Measurements from ENCODE around the gene MAOB. TPM values are rescaled to one million over a fixed set of nuclear protein-coding genes. Genes with fewer than 3 reads are reported as not detected.

Gene MAOB
- polyA plus RNA-seq, 4 donors = 20.5 to 179 (median 118) TPM

GRCh38 chrX:43822014-43822413, 60.2 kb downstream of the MAOB start:
- FAIRE-seq (no peak), DNase-seq (no peak)
- no peak overlapping the region for H3K4me3 ChIP-seq (ENCODE audit: low read depth in 1 of 3, low read length in 3 of 3)
- H3K4me1 ChIP-seq (ENCODE audit: control insufficient read depth in 3 of 3, insufficient read depth in 2 of 3, low read depth in 1 of 3, low read length in 2 of 3) = peaks cover 0 to 3% (median 0%) of the 10 kb centered on the region in 3 donors
- H3K9me3 ChIP-seq (ENCODE audit: control insufficient read depth in 2 of 2, insufficient read depth in 1 of 2, low read depth in 1 of 2, low read length in 1 of 2) = peaks cover 0 to 2% of the 10 kb centered on the region in 2 donors
- 22 to 57% (median 57%) methylated on average over 1 of the region's 1 CpG for WGBS, 3 donors
- no peak overlapping the region for H3K27ac ChIP-seq (ENCODE audit: low read depth in 1 of 3, low read length in 2 of 3)
- H3K36me3 ChIP-seq (ENCODE audit: control insufficient read depth in 3 of 3, insufficient read depth in 2 of 3, low read depth in 1 of 3, low read length in 3 of 3) = peaks cover 0 to 3% (median 0%) of the 10 kb centered on the region in 3 donors
- H3K27me3 ChIP-seq (ENCODE audit: control insufficient read depth in 3 of 3, insufficient read depth in 3 of 3, low read length in 3 of 3) = no peaks in the 10 kb centered on the region

GRCh38 chrX:43817444-43817843, 64.8 kb downstream of the MAOB start:
- Histone ChIP-seq H3K9me3 (ENCODE audit: control insufficient read depth in 2 of 2, insufficient read depth in 1 of 2, low read depth in 1 of 2, low read length in 1 of 2) (peaks cover 0 to 2% of the 10 kb centered on the region in 2 donors), H3K4me1 (ENCODE audit: control insufficient read depth in 3 of 3, insufficient read depth in 2 of 3, low read depth in 1 of 3, low read length in 2 of 3) (peaks cover 0 to 38% (median 0%) of the 10 kb centered on the region in 3 donors), H3K36me3 (ENCODE audit: control insufficient read depth in 3 of 3, insufficient read depth in 2 of 3, low read depth in 1 of 3, low read length in 3 of 3) (peaks cover 0 to 3% (median 0%) of the 10 kb centered on the region in 3 donors), H3K27ac (ENCODE audit: low read depth in 1 of 3, low read length in 2 of 3) (peak overlapping the region in 1 of 3 donors; percentile 65), H3K4me3 (ENCODE audit: low read depth in 1 of 3, low read length in 3 of 3) (no peak overlapping the region), H3K27me3 (ENCODE audit: control insufficient read depth in 3 of 3, insufficient read depth in 3 of 3, low read length in 3 of 3) (no peaks in the 10 kb centered on the region)
- DNase-seq (peak; percentile 65 to 85), FAIRE-seq (peak; percentile 96)
- WGBS, 3 donors = 25 to 52% (median 40%) methylated on average over 3 of the region's 3 CpGs

- Histone ChIP-seq H3K4me1 (ENCODE audit: control insufficient read depth in 3 of 3, insufficient read depth in 2 of 3, low read depth in 1 of 3, low read length in 2 of 3) (peaks cover 0 to 39% (median 0%) of the 10 kb centered on the region in 3 donors), H3K27me3 (ENCODE audit: control insufficient read depth in 3 of 3, insufficient read depth in 3 of 3, low read length in 3 of 3) (no peaks in the 10 kb centered on the region), H3K36me3 (ENCODE audit: control insufficient read depth in 3 of 3, insufficient read depth in 2 of 3, low read depth in 1 of 3, low read length in 3 of 3) (no peaks in the 10 kb centered on the region), H3K27ac (ENCODE audit: low read depth in 1 of 3, low read length in 2 of 3) (peak overlapping the region in 1 of 3 donors; percentile 65), H3K4me3 (ENCODE audit: low read depth in 1 of 3, low read length in 3 of 3) (no peak overlapping the region), H3K9me3 (ENCODE audit: control insufficient read depth in 2 of 2, insufficient read depth in 1 of 2, low read depth in 1 of 2, low read length in 1 of 2) (peaks cover 0 to 2% of the 10 kb centered on the region in 2 donors)
- no peak for DNase-seq
- FAIRE-seq = no peak
- 58 to 84% (median 66%) methylated on average over 2 of the region's 2 CpGs for WGBS, 3 donors
These were observed 67.0 kb downstream of the MAOB start for GRCh38 chrX:43815209-43815608.

GRCh38 chrX:43813898-43814297, 68.4 kb downstream of the MAOB start:
- DNase-seq (no peak), FAIRE-seq (no peak)
- no peak overlapping the region for H3K4me3 ChIP-seq (ENCODE audit: low read depth in 1 of 3, low read length in 3 of 3)

GRCh38 chrX:43813319-43813718, 68.9 kb downstream of the MAOB start:
- H3K27ac ChIP-seq (ENCODE audit: low read depth in 1 of 3, low read length in 2 of 3) = peak overlapping the region in 1 of 3 donors; percentile 82
- H3K27me3 ChIP-seq (ENCODE audit: control insufficient read depth in 3 of 3, insufficient read depth in 3 of 3, low read length in 3 of 3) = no peaks in the 10 kb centered on the region
- H3K36me3 ChIP-seq (ENCODE audit: control insufficient read depth in 3 of 3, insufficient read depth in 2 of 3, low read depth in 1 of 3, low read length in 3 of 3) = no peaks in the 10 kb centered on the region
- H3K4me3 ChIP-seq (ENCODE audit: low read depth in 1 of 3, low read length in 3 of 3) = no peak overlapping the region
- peaks cover 0 to 2% of the 10 kb centered on the region in 2 donors for H3K9me3 ChIP-seq (ENCODE audit: control insufficient read depth in 2 of 2, insufficient read depth in 1 of 2, low read depth in 1 of 2, low read length in 1 of 2)
- WGBS, 3 donors = 41 to 72% (median 53%) methylated on average over 2 of the region's 2 CpGs
- no peak for FAIRE-seq
- peak; percentile 31 to 61 for DNase-seq
- H3K4me1 ChIP-seq (ENCODE audit: control insufficient read depth in 3 of 3, insufficient read depth in 2 of 3, low read depth in 1 of 3, low read length in 2 of 3) = peaks cover 0 to 39% (median 0%) of the 10 kb centered on the region in 3 donors

More at GRCh38 chrX:43813898-43814297, 68.4 kb downstream of the MAOB start:
- peaks cover 0 to 2% of the 10 kb centered on the region in 2 donors for H3K9me3 ChIP-seq (ENCODE audit: control insufficient read depth in 2 of 2, insufficient read depth in 1 of 2, low read depth in 1 of 2, low read length in 1 of 2)
- H3K27me3 ChIP-seq (ENCODE audit: control insufficient read depth in 3 of 3, insufficient read depth in 3 of 3, low read length in 3 of 3) = no peaks in the 10 kb centered on the region
- H3K4me1 ChIP-seq (ENCODE audit: control insufficient read depth in 3 of 3, insufficient read depth in 2 of 3, low read depth in 1 of 3, low read length in 2 of 3) = peaks cover 0 to 39% (median 0%) of the 10 kb centered on the region in 3 donors
- H3K27ac ChIP-seq (ENCODE audit: low read depth in 1 of 3, low read length in 2 of 3) = peak overlapping the region in 1 of 3 donors; percentile 75
- H3K36me3 ChIP-seq (ENCODE audit: control insufficient read depth in 3 of 3, insufficient read depth in 2 of 3, low read depth in 1 of 3, low read length in 3 of 3) = no peaks in the 10 kb centered on the region

GRCh38 chrX:43809463-43809862, 72.8 kb downstream of the MAOB start:
- Histone ChIP-seq H3K27me3 (ENCODE audit: control insufficient read depth in 3 of 3, insufficient read depth in 3 of 3, low read length in 3 of 3) (no peaks in the 10 kb centered on the region), H3K36me3 (ENCODE audit: control insufficient read depth in 3 of 3, insufficient read depth in 2 of 3, low read depth in 1 of 3, low read length in 3 of 3) (peaks cover 0 to 2% (median 0%) of the 10 kb centered on the region in 3 donors), H3K4me1 (ENCODE audit: control insufficient read depth in 3 of 3, insufficient read depth in 2 of 3, low read depth in 1 of 3, low read length in 2 of 3) (peaks cover 0 to 23% (median 0%) of the 10 kb centered on the region in 3 donors), H3K4me3 (ENCODE audit: low read depth in 1 of 3, low read length in 3 of 3) (no peak overlapping the region), H3K9me3 (ENCODE audit: control insufficient read depth in 2 of 2, insufficient read depth in 1 of 2, low read depth in 1 of 2, low read length in 1 of 2) (no peaks in the 10 kb centered on the region), H3K27ac (ENCODE audit: low read depth in 1 of 3, low read length in 2 of 3) (no peak overlapping the region)
- DNase-seq (no peak), FAIRE-seq (no peak)

- H3K27me3 ChIP-seq (ENCODE audit: control insufficient read depth in 3 of 3, insufficient read depth in 3 of 3, low read length in 3 of 3) = no peaks in the 10 kb centered on the region
- H3K36me3 ChIP-seq (ENCODE audit: control insufficient read depth in 3 of 3, insufficient read depth in 2 of 3, low read depth in 1 of 3, low read length in 3 of 3) = peaks cover 0 to 2% (median 0%) of the 10 kb centered on the region in 3 donors
- H3K4me3 ChIP-seq (ENCODE audit: low read depth in 1 of 3, low read length in 3 of 3) = no peak overlapping the region
These were observed 74.0 kb downstream of the MAOB start for GRCh38 chrX:43808231-43808630.

GRCh38 chrX:43805579-43805978, 76.7 kb downstream of the MAOB start:
- 25 to 61% (median 52%) methylated on average over 2 of the region's 2 CpGs for WGBS, 3 donors
- H3K36me3 ChIP-seq (ENCODE audit: control insufficient read depth in 3 of 3, insufficient read depth in 2 of 3, low read depth in 1 of 3, low read length in 3 of 3) = peaks cover 0 to 2% (median 2%) of the 10 kb centered on the region in 3 donors
- peak; percentile 41 for FAIRE-seq
- no peak overlapping the region for H3K27ac ChIP-seq (ENCODE audit: low read depth in 1 of 3, low read length in 2 of 3)
- no peaks in the 10 kb centered on the region for H3K27me3 ChIP-seq (ENCODE audit: control insufficient read depth in 3 of 3, insufficient read depth in 3 of 3, low read length in 3 of 3)
- H3K9me3 ChIP-seq (ENCODE audit: control insufficient read depth in 2 of 2, insufficient read depth in 1 of 2, low read depth in 1 of 2, low read length in 1 of 2) = no peaks in the 10 kb centered on the region
- no peak overlapping the region for H3K4me3 ChIP-seq (ENCODE audit: low read depth in 1 of 3, low read length in 3 of 3)
- DNase-seq = peak in 1 of 2 donors; percentile 20
- H3K4me1 ChIP-seq (ENCODE audit: control insufficient read depth in 3 of 3, insufficient read depth in 2 of 3, low read depth in 1 of 3, low read length in 2 of 3) = peaks cover 0 to 6% (median 0%) of the 10 kb centered on the region in 3 donors

More at GRCh38 chrX:43808231-43808630, 74.0 kb downstream of the MAOB start:
- no peaks in the 10 kb centered on the region for H3K9me3 ChIP-seq (ENCODE audit: control insufficient read depth in 2 of 2, insufficient read depth in 1 of 2, low read depth in 1 of 2, low read length in 1 of 2)
- FAIRE-seq (no peak), DNase-seq (no peak)
- H3K4me1 ChIP-seq (ENCODE audit: control insufficient read depth in 3 of 3, insufficient read depth in 2 of 3, low read depth in 1 of 3, low read length in 2 of 3) = peaks cover 0 to 12% (median 0%) of the 10 kb centered on the region in 3 donors
- no peak overlapping the region for H3K27ac ChIP-seq (ENCODE audit: low read depth in 1 of 3, low read length in 2 of 3)

- Histone ChIP-seq H3K9me3 (ENCODE audit: control insufficient read depth in 2 of 2, insufficient read depth in 1 of 2, low read depth in 1 of 2, low read length in 1 of 2) (no peaks in the 10 kb centered on the region), H3K36me3 (ENCODE audit: control insufficient read depth in 3 of 3, insufficient read depth in 2 of 3, low read depth in 1 of 3, low read length in 3 of 3) (peaks cover 0 to 2% (median 2%) of the 10 kb centered on the region in 3 donors), H3K27me3 (ENCODE audit: control insufficient read depth in 3 of 3, insufficient read depth in 3 of 3, low read length in 3 of 3) (no peaks in the 10 kb centered on the region), H3K4me3 (ENCODE audit: low read depth in 1 of 3, low read length in 3 of 3) (no peak overlapping the region), H3K27ac (ENCODE audit: low read depth in 1 of 3, low read length in 2 of 3) (peak overlapping the region in 1 of 3 donors; percentile 40), H3K4me1 (ENCODE audit: control insufficient read depth in 3 of 3, insufficient read depth in 2 of 3, low read depth in 1 of 3, low read length in 2 of 3) (peaks cover 0 to 6% (median 0%) of the 10 kb centered on the region in 3 donors)
- DNase-seq (no peak), FAIRE-seq (no peak)
- WGBS, 3 donors = 63 to 87% (median 76%) methylated on average over 5 of the region's 5 CpGs
These were observed 78.2 kb downstream of the MAOB start for GRCh38 chrX:43804021-43804420.

All from small intestine (tissue), 7 donors.